ENCODE measurements around the gene CORIN. TPM values are rescaled to one million over a fixed set of nuclear protein-coding genes. Genes with fewer than 3 reads are reported as not detected.
A peak's percentile ranks its signal among the peaks of the same experiment; 100 is the strongest.

CORIN gene
- polyA plus RNA-seq, 2 donors, result 0.09 to 0.28 TPM

DNA sequence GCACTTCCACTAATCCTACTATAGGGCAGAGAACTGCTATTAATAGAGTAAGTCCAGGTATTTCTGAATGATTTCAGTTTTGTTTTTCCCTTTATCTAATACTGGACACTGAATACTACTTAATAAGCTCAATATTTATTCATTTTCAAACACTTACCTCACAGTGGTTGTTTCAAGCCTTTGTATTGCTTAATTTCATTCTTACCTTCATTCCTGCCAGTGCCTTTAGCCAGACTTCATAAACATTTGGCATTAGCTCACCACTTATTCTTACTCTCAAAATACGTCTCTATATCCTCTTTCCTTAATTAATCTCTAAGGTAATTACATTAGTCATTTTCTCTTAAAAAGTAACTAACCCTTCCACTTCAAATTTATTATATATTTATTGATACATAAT is 18.8 kb upstream of the CORIN start:
- H3K4me3 ChIP-seq (ENCODE audit: low read depth in 1 of 2, low read length in 2 of 2), result no peak overlapping the region
- no peaks in the 10 kb centered on the region for H3K27me3 ChIP-seq (ENCODE audit: control insufficient read depth in 1 of 2, insufficient read depth in 2 of 2, low read length in 2 of 2)
- H3K27ac ChIP-seq (ENCODE audit: low read depth in 2 of 2, low read length in 1 of 2), result no peak overlapping the region
- no peaks in the 10 kb centered on the region for H3K9me3 ChIP-seq (ENCODE audit: control insufficient read depth in 2 of 2, insufficient read depth in 1 of 2, low read depth in 1 of 2, low read length in 1 of 2)
- H3K4me1 ChIP-seq (ENCODE audit: control insufficient read depth in 2 of 2, insufficient read depth in 2 of 2, low read length in 1 of 2), result no peaks in the 10 kb centered on the region
- 87 to 89% methylated on average over 1 of the region's 1 CpG for WGBS, 2 donors
- peaks cover 0 to 2% of the 10 kb centered on the region in 2 donors for H3K36me3 ChIP-seq (ENCODE audit: control insufficient read depth in 2 of 2, insufficient read depth in 2 of 2, low read length in 1 of 2)

DNA sequence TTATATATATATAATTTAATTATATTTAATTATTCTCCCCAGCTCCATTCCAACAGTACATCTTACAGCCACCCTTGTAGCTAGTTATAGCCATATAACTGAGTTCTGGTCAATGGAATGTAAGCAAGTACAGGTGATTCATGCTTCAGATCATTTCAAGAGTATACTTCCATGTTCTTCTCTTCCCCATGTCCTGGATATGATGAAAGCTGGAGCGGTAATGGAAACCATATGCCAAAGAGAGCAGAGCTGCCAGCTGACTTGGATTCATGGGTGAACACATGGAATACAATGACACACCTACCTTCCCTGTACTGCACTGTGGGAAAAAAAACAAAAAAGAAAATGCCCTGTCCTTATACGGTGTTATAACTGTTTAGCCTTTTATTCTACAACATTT is 17.5 kb upstream of the CORIN start:
- H3K27me3 ChIP-seq (ENCODE audit: control insufficient read depth in 1 of 2, insufficient read depth in 2 of 2, low read length in 2 of 2), result no peaks in the 10 kb centered on the region
- no peaks in the 10 kb centered on the region for H3K9me3 ChIP-seq (ENCODE audit: control insufficient read depth in 2 of 2, insufficient read depth in 1 of 2, low read depth in 1 of 2, low read length in 1 of 2)
- H3K27ac ChIP-seq (ENCODE audit: low read depth in 2 of 2, low read length in 1 of 2), result no peak overlapping the region
- WGBS, 2 donors, result 95 to 97% methylated on average over 2 of the region's 2 CpGs
- peaks cover 0 to 2% of the 10 kb centered on the region in 2 donors for H3K36me3 ChIP-seq (ENCODE audit: control insufficient read depth in 2 of 2, insufficient read depth in 2 of 2, low read length in 1 of 2)
- no peak overlapping the region for H3K4me3 ChIP-seq (ENCODE audit: low read depth in 1 of 2, low read length in 2 of 2)
- H3K4me1 ChIP-seq (ENCODE audit: control insufficient read depth in 2 of 2, insufficient read depth in 2 of 2, low read length in 1 of 2), result no peaks in the 10 kb centered on the region

DNA sequence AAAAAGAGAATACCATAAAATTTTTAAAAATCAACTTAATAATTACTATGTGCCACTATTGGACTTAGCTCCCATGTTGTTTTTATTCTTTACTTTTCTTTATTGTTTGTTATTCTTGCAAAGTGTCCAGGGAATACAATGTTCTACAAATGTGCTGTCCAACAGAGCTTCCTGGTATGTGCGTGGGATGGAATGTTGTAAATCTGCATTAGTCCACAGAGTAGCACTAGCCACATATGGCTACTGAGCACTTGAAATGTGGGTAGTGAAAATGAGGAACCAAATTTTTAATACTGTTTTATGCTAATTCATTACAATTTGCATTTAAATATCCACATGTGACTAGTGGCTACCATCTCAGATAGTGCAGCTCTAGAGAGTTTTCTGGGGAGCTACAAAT is 14.3 kb upstream of the CORIN start:
- Histone ChIP-seq H3K4me3 (ENCODE audit: low read depth in 1 of 2, low read length in 2 of 2) (no peak overlapping the region), H3K27me3 (ENCODE audit: control insufficient read depth in 1 of 2, insufficient read depth in 2 of 2, low read length in 2 of 2) (no peaks in the 10 kb centered on the region), H3K4me1 (ENCODE audit: control insufficient read depth in 2 of 2, insufficient read depth in 2 of 2, low read length in 1 of 2) (no peaks in the 10 kb centered on the region), H3K27ac (ENCODE audit: low read depth in 2 of 2, low read length in 1 of 2) (no peak overlapping the region), H3K9me3 (ENCODE audit: control insufficient read depth in 2 of 2, insufficient read depth in 1 of 2, low read depth in 1 of 2, low read length in 1 of 2) (no peaks in the 10 kb centered on the region), H3K36me3 (ENCODE audit: control insufficient read depth in 2 of 2, insufficient read depth in 2 of 2, low read length in 1 of 2) (peaks cover 0 to 2% of the 10 kb centered on the region in 2 donors)
- 76 to 84% methylated on average over 1 of the region's 1 CpG for WGBS, 2 donors

DNA sequence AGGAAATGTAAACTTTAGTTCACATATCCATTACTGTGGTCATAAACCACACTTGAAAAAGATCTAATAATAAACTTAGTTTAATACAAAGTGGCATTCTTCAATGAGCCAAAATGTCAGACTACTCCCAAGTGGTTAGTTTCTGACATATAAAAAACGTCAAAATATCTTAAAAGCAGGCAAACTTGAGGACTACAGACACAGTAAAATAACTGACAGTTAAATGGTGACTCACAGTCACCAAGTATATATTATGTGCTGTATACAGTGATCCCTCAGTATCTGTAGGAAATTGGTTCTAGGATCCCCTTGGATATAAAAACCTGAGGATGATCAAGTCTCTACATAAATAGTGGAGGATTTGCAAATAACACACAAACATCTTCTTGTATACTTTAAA is 11.6 kb upstream of the CORIN start:
- Histone ChIP-seq H3K36me3 (ENCODE audit: control insufficient read depth in 2 of 2, insufficient read depth in 2 of 2, low read length in 1 of 2) (no peaks in the 10 kb centered on the region), H3K4me1 (ENCODE audit: control insufficient read depth in 2 of 2, insufficient read depth in 2 of 2, low read length in 1 of 2) (no peaks in the 10 kb centered on the region)
- WGBS, 2 donors, result 52 to 66% methylated on average over 1 of the region's 1 CpG

DNA sequence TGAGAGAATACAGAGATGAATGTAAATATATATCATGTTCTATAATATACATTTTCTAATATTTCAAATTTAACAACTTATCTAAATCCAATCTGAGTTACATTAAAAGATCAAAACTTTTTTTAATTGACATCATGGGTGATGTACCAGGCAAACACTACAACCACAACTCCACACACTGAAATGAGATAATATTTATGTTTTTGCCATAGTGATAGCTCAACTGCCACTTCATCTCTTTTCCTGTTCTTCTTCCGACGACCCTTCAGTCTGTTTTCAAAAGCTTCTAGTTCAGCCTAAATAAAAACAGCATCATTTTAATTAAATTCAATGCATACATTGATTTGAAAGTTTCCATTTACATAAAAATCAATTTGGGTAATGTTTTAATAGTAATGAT is 10.2 kb upstream of the CORIN start:
- Histone ChIP-seq H3K27me3 (ENCODE audit: control insufficient read depth in 1 of 2, insufficient read depth in 2 of 2, low read length in 2 of 2) (no peaks in the 10 kb centered on the region), H3K4me1 (ENCODE audit: control insufficient read depth in 2 of 2, insufficient read depth in 2 of 2, low read length in 1 of 2) (no peaks in the 10 kb centered on the region), H3K9me3 (ENCODE audit: control insufficient read depth in 2 of 2, insufficient read depth in 1 of 2, low read depth in 1 of 2, low read length in 1 of 2) (no peaks in the 10 kb centered on the region), H3K27ac (ENCODE audit: low read depth in 2 of 2, low read length in 1 of 2) (no peak overlapping the region), H3K4me3 (ENCODE audit: low read depth in 1 of 2, low read length in 2 of 2) (no peak overlapping the region), H3K36me3 (ENCODE audit: control insufficient read depth in 2 of 2, insufficient read depth in 2 of 2, low read length in 1 of 2) (no peaks in the 10 kb centered on the region)
- 82 to 91% methylated on average over 2 of the region's 2 CpGs for WGBS, 2 donors

More for the DNA sequence above, 11.6 kb upstream of the CORIN start:
- Histone ChIP-seq H3K9me3 (ENCODE audit: control insufficient read depth in 2 of 2, insufficient read depth in 1 of 2, low read depth in 1 of 2, low read length in 1 of 2) (no peaks in the 10 kb centered on the region), H3K27me3 (ENCODE audit: control insufficient read depth in 1 of 2, insufficient read depth in 2 of 2, low read length in 2 of 2) (no peaks in the 10 kb centered on the region), H3K4me3 (ENCODE audit: low read depth in 1 of 2, low read length in 2 of 2) (no peak overlapping the region), H3K27ac (ENCODE audit: low read depth in 2 of 2, low read length in 1 of 2) (no peak overlapping the region)

DNA sequence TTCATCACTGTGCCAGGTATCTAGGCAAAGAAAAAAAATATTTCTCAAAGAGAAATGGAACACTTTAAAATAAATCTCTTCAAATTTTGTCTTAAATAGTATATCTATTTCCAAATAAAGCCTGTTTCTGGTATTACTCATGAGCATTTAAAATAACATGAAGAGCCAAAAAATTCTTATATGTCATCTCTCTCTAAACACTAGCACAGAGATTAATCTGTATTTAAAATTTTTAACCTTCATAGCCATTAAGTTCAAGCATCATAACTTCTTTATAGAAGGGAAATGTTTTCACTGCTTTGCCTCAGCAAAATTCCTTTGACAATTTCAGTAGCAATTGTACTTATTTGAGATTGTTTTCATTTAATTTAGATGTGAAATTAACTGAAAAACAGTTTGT is 5.1 kb upstream of the CORIN start:
- Histone ChIP-seq H3K27me3 (ENCODE audit: control insufficient read depth in 1 of 2, insufficient read depth in 2 of 2, low read length in 2 of 2) (no peaks in the 10 kb centered on the region), H3K27ac (ENCODE audit: low read depth in 2 of 2, low read length in 1 of 2) (no peak overlapping the region), H3K4me1 (ENCODE audit: control insufficient read depth in 2 of 2, insufficient read depth in 2 of 2, low read length in 1 of 2) (no peaks in the 10 kb centered on the region), H3K4me3 (ENCODE audit: low read depth in 1 of 2, low read length in 2 of 2) (no peak overlapping the region), H3K36me3 (ENCODE audit: control insufficient read depth in 2 of 2, insufficient read depth in 2 of 2, low read length in 1 of 2) (no peaks in the 10 kb centered on the region), H3K9me3 (ENCODE audit: control insufficient read depth in 2 of 2, insufficient read depth in 1 of 2, low read depth in 1 of 2, low read length in 1 of 2) (no peaks in the 10 kb centered on the region)

DNA sequence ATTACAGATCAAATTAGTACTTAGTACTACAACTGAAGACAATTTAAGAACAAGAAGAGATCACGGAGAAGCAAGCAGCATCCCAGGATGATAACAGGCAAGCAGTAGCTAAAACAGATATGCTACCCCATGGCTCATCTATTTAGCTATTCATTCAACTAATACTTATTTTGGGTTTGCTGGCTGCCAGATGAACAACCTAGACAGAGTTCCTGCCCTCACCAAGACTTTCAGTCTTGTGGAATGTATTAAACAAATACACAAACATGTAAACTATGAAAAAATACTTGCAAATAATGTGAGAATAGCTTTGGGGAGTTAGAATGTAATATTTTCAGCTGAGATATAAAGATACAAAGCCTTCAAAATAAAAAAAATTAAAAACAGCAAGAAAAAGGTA is 2.4 kb upstream of the CORIN start:
- WGBS, 2 donors, result 92 to 97% methylated on average over 1 of the region's 1 CpG
- H3K27me3 ChIP-seq (ENCODE audit: control insufficient read depth in 1 of 2, insufficient read depth in 2 of 2, low read length in 2 of 2), result no peaks in the 10 kb centered on the region
- H3K4me3 ChIP-seq (ENCODE audit: low read depth in 1 of 2, low read length in 2 of 2), result no peak overlapping the region
- H3K4me1 ChIP-seq (ENCODE audit: control insufficient read depth in 2 of 2, insufficient read depth in 2 of 2, low read length in 1 of 2), result no peaks in the 10 kb centered on the region
- H3K27ac ChIP-seq (ENCODE audit: low read depth in 2 of 2, low read length in 1 of 2), result no peak overlapping the region
- no peaks in the 10 kb centered on the region for H3K9me3 ChIP-seq (ENCODE audit: control insufficient read depth in 2 of 2, insufficient read depth in 1 of 2, low read depth in 1 of 2, low read length in 1 of 2)
- no peaks in the 10 kb centered on the region for H3K36me3 ChIP-seq (ENCODE audit: control insufficient read depth in 2 of 2, insufficient read depth in 2 of 2, low read length in 1 of 2)

DNA sequence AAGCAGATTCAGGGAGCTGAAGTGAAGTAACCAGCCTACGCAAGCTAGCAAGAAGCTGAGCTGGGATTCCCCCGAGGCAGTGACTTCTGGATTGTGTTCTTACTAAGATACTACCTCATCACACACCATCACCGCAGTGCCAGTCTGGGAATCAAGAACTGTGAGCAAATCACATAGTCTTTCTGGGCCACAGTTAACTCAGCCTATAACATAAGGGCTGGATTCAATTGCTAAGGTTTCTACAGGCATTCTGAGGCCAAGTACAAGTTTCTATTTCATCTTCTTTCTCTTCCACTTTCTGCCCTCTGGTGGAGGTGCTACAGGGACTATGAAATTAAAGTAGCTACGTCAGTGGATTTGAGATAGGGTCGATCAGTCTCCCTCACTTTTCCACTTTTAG is 1.4 kb upstream of the CORIN start:
- WGBS, 2 donors, result 57 to 63% methylated on average over 5 of the region's 5 CpGs
- H3K27ac ChIP-seq (ENCODE audit: low read depth in 2 of 2, low read length in 1 of 2), result no peak overlapping the region
- no peak overlapping the region for H3K4me3 ChIP-seq (ENCODE audit: low read depth in 1 of 2, low read length in 2 of 2)
- no peaks in the 10 kb centered on the region for H3K9me3 ChIP-seq (ENCODE audit: control insufficient read depth in 2 of 2, insufficient read depth in 1 of 2, low read depth in 1 of 2, low read length in 1 of 2)
- no peaks in the 10 kb centered on the region for H3K4me1 ChIP-seq (ENCODE audit: control insufficient read depth in 2 of 2, insufficient read depth in 2 of 2, low read length in 1 of 2)
- no peaks in the 10 kb centered on the region for H3K36me3 ChIP-seq (ENCODE audit: control insufficient read depth in 2 of 2, insufficient read depth in 2 of 2, low read length in 1 of 2)
- no peaks in the 10 kb centered on the region for H3K27me3 ChIP-seq (ENCODE audit: control insufficient read depth in 1 of 2, insufficient read depth in 2 of 2, low read length in 2 of 2)

DNA sequence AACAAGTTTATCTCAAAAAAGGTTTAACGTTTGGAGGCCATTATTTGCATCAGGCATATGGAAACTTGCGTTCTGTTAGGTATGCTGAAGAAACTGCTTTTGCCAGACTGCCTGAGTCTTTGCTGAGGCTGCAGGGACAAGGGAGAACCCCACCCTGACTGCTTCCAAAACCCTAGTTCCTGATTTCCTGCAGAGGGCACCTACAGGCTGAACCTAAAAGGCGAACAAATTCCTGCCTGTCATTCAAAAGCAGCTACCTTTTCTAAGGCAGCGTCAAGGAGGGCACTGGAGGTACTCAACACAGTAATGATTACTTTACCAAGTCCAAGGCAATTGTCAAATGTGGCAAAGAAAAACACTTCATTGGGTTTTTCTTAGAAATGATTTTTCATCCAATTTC is 578 bp upstream of the CORIN start:
- Histone ChIP-seq H3K9me3 (ENCODE audit: control insufficient read depth in 2 of 2, insufficient read depth in 1 of 2, low read depth in 1 of 2, low read length in 1 of 2) (no peaks in the 10 kb centered on the region), H3K4me1 (ENCODE audit: control insufficient read depth in 2 of 2, insufficient read depth in 2 of 2, low read length in 1 of 2) (no peaks in the 10 kb centered on the region), H3K4me3 (ENCODE audit: low read depth in 1 of 2, low read length in 2 of 2) (no peak overlapping the region), H3K27me3 (ENCODE audit: control insufficient read depth in 1 of 2, insufficient read depth in 2 of 2, low read length in 2 of 2) (no peaks in the 10 kb centered on the region), H3K27ac (ENCODE audit: low read depth in 2 of 2, low read length in 1 of 2) (no peak overlapping the region), H3K36me3 (ENCODE audit: control insufficient read depth in 2 of 2, insufficient read depth in 2 of 2, low read length in 1 of 2) (no peaks in the 10 kb centered on the region)
- 50 to 59% methylated on average over 4 of the region's 4 CpGs for WGBS, 2 donors

DNA sequence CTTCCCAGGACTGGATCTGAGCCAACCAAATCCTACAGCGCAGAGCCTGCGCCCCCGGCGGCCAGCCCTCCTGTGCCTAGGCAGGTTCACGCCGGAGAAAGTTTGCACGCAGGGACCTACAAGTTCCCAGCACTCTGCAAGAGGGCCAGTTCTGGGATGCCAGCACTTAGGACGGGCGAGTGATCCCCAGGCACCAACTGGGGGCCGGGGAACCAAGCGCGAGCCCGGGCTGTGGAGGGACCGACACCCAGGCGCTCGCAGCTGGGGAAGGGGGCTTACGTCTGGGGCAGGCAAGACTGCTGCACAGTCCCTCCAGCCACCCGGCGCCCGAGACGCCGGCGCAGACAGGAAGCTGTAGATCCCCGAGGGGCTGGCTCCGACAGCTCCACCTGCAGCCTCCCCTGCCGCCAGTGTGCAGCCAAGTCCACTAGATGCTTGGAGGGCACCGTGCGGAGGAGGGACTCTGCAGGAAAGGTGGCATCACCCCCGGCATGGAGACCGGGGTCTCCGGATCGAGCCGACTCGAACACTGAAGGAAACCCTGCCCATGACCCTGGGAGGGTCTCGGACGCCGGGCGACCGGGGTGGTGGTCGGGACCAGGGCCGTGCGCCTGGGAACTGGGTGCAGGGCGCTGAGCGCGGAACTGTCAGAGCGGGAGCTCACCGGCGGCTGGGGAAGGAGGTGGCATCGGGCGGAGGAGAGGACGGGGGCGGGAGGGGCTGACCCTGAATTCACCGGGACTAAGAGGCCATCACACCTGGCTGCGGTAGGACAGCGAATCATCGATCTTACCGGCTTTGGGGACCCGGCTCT is 566 bp downstream of the CORIN start:
- H3K27ac ChIP-seq (ENCODE audit: low read depth in 2 of 2, low read length in 1 of 2), result no peak overlapping the region
- peak overlapping the region; percentile 36 to 52 for H3K4me3 ChIP-seq (ENCODE audit: low read depth in 1 of 2, low read length in 2 of 2)
- no peaks in the 10 kb centered on the region for H3K4me1 ChIP-seq (ENCODE audit: control insufficient read depth in 2 of 2, insufficient read depth in 2 of 2, low read length in 1 of 2)
- H3K36me3 ChIP-seq (ENCODE audit: control insufficient read depth in 2 of 2, insufficient read depth in 2 of 2, low read length in 1 of 2), result no peaks in the 10 kb centered on the region
- 0 to 1% methylated on average over 55 to 58 of the region's 58 CpGs for WGBS, 2 donors
- no peaks in the 10 kb centered on the region for H3K27me3 ChIP-seq (ENCODE audit: control insufficient read depth in 1 of 2, insufficient read depth in 2 of 2, low read length in 2 of 2)
- no peaks in the 10 kb centered on the region for H3K9me3 ChIP-seq (ENCODE audit: control insufficient read depth in 2 of 2, insufficient read depth in 1 of 2, low read depth in 1 of 2, low read length in 1 of 2)

Measured in esophagus (tissue), 2 donors.